AG04450 (cell line): ENCODE results near the gene SCN2A. TPM values are rescaled to one million over a fixed set of nuclear protein-coding genes. Genes with fewer than 3 reads are reported as not detected.

Experiments
- CTCF ChIA-PET: fragments of 300-600, 350-600 bp; formaldehyde crosslinking; extraction: SDS; loops from one replicate; lab custom pipeline; 2022; ENCODE audit warnings: antibody characterized with exemption, inconsistent platforms; lab: Charles Lee
- POLR2A ChIA-PET: fragments of 350-600 bp; formaldehyde crosslinking; extraction: SDS; loops from one replicate; lab custom pipeline; 2021; ENCODE audit warnings: antibody characterized with exemption, inconsistent platforms; lab: Yijun Ruan, JAX
- DNase-seq: peaks from one replicate; pipeline ENCODE4 v3.0.0-alpha.2; 2011; ENCODE audit warnings: low read depth, low spot score
- H3K27ac ChIP-seq: one replicate; pipeline ENCODE4 v1.5.1; 2012; ENCODE audit warnings: low read depth, low read length, control low read depth
- H3K27me3 ChIP-seq: one replicate; pipeline ENCODE4 v1.6.0; 2012; ENCODE audit warnings: low read length; ENCODE audit not compliant: control insufficient read depth, insufficient read depth
- H3K4me3 ChIP-seq: 2 replicates; pipeline ENCODE4 v1.5.1; 2011; ENCODE audit warnings: mild to moderate bottlenecking, low read depth, low read length, control low read depth
- H3K9me3 ChIP-seq: 2 replicates; pipeline ENCODE4 v1.5.1; 2012; ENCODE audit warnings: low read length; ENCODE audit not compliant: control insufficient read depth, insufficient read depth
- CTCF ChIP-seq: IDR thresholded peaks from 2 replicates; pipeline ENCODE4 v1.5.1; 2011; ENCODE audit warnings: low read depth, low read length, control low read depth, inconsistent platforms
- polyA plus RNA-seq: library from polyadenylated mRNA; depleted of rRNA; stranded (reverse); fragments of >200 nt; gene quantifications from 2 replicates; pipeline ENCODE4 v1.2.3, GENCODE V29; 2011

Gene SCN2A
- polyA plus RNA-seq, 1 experiment, result 2.5 TPM

- Histone ChIP-seq H3K27me3 (no peaks in the 10 kb centered on the region), H3K4me3 (no peak overlapping the region), H3K9me3 (no peaks in the 10 kb centered on the region), H3K27ac (no peak overlapping the region)
- TF ChIP-seq CTCF, result peak; percentile 79
- peak; percentile 55 for DNase-seq
- CTCF ChIA-PET, result interaction anchor here (0.6 to 8.0 kb wide), 29 partner anchors 10 to 799 kb away, joined by 3 to 133 read pairs (median 4); partner anchors contain the start of gene SCN1A
- POLR2A ChIA-PET, result no interaction called here
Observed at GRCh38 chr2:165401285-165401852, 162.2 kb downstream of the SCN2A start.

GRCh38 chr2:165402162-165402561 is 162.9 kb downstream of the SCN2A start:
- DNase-seq, result no peak
- Histone ChIP-seq H3K27me3 (no peaks in the 10 kb centered on the region), H3K27ac (no peak overlapping the region), H3K9me3 (no peaks in the 10 kb centered on the region), H3K4me3 (no peak overlapping the region)
- ChIA-PET CTCF (interaction anchor here (0.5 to 8.0 kb wide), 11 partner anchors 9 to 726 kb away, joined by 3 to 133 read pairs (median 4); partner anchors contain the start of genes CSRNP3 and SCN1A), POLR2A (no interaction called here)
- TF ChIP-seq CTCF, result no peak

GRCh38 chr2:165406173-165406572 is 167.0 kb downstream of the SCN2A start:
- DNase-seq, result no peak
- TF ChIP-seq CTCF, result no peak
- ChIA-PET POLR2A (no interaction called here), CTCF (interaction anchor here (8.0 kb wide), 1 partner anchor 467 kb away, joined by 133 read pairs; no protein-coding TSS in a partner anchor)
- Histone ChIP-seq H3K9me3 (no peaks in the 10 kb centered on the region), H3K4me3 (no peak overlapping the region), H3K27me3 (no peaks in the 10 kb centered on the region), H3K27ac (no peak overlapping the region)

GRCh38 chr2:165407466-165407865 is 168.3 kb downstream of the SCN2A start:
- no peak for DNase-seq
- TF ChIP-seq CTCF, result no peak
- Histone ChIP-seq H3K27ac (no peak overlapping the region), H3K9me3 (no peaks in the 10 kb centered on the region), H3K27me3 (no peaks in the 10 kb centered on the region), H3K4me3 (no peak overlapping the region)
- ChIA-PET POLR2A (no interaction called here), CTCF (interaction anchor here (8.0 kb wide), 1 partner anchor 466 kb away, joined by 133 read pairs; no protein-coding TSS in a partner anchor)

- Histone ChIP-seq H3K4me3 (no peak overlapping the region), H3K27me3 (no peaks in the 10 kb centered on the region), H3K9me3 (no peaks in the 10 kb centered on the region), H3K27ac (no peak overlapping the region)
- ChIA-PET POLR2A (no interaction called here), CTCF (interaction anchor here (8.0 kb wide), 1 partner anchor 465 kb away, joined by 133 read pairs; no protein-coding TSS in a partner anchor)
- no peak for TF ChIP-seq CTCF
- no peak for DNase-seq
Observed at GRCh38 chr2:165408186-165408585, 169.0 kb downstream of the SCN2A start.
